Transverse colon (tissue), 4 donors: ENCODE measurements around the gene ST6GAL1.

Experiments
- CTCF ChIP-seq, 5 experiments: fragments of 200-600 bp in 3 of 5; fragments of 450-650 bp in 2 of 5; sonication (generic) in 3 of 5; IDR thresholded peaks; 1 replicate in 2 of 5; 2 replicates in 3 of 5; pipeline ENCODE4 v1.5.1; 2016 to 2017; ENCODE audit warnings: antibody characterized with exemption in 5 of 5, inconsistent platforms in 3 of 5, mild to moderate bottlenecking in 2 of 5, moderate library complexity in 1 of 5
- POLR2AphosphoS5 ChIP-seq, 3 donors: sonication (generic); formaldehyde crosslinking; IDR thresholded peaks; one replicate each; pipeline ENCODE4 v1.6.1; 2016; ENCODE audit warnings: antibody characterized with exemption in 3 of 3

GRCh38 chr3:187044867-187045552, 114.7 kb downstream of the ST6GAL1 start:
- no peak for TF ChIP-seq CTCF (IDR thresholded peaks at IDR 0.05)
- TF ChIP-seq POLR2AphosphoS5 (IDR thresholded peaks at IDR 0.05) = no peak
